ENCODE results near the gene MBOAT7.

MBOAT7 gene

GRCh38 chr19:54160182-54160811 lies 29.1 kb downstream of the MBOAT7 start:
- no peak for DNase-seq

- DNase-seq = peak; percentile 97 to 99
Observed at GRCh38 chr19:54159352-54160181, 29.8 kb downstream of the MBOAT7 start, which contains the start of gene LENG1. TSS of gene LENG1 (minus strand) at chr19:54159721. CDS start at chr19:54159695, 26 bp downstream.

GRCh38 chr19:54158812-54159351 lies 30.5 kb downstream of the MBOAT7 start:
- peak in 1 of 2 experiments; percentile 45 for DNase-seq

GRCh38 chr19:54156953-54157352 lies 32.4 kb downstream of the MBOAT7 start:
- no peak for DNase-seq

GRCh38 chr19:54156490-54156889 lies 32.9 kb downstream of the MBOAT7 start:
- DNase-seq = no peak

- DNase-seq = no peak
Observed at GRCh38 chr19:54155694-54156093, 33.7 kb downstream of the MBOAT7 start.

- DNase-seq = no peak
Observed at GRCh38 chr19:54154603-54155345, 34.6 kb downstream of the MBOAT7 start.

- DNase-seq = no peak
Observed at GRCh38 chr19:54153731-54154326, 35.6 kb downstream of the MBOAT7 start.

- DNase-seq = no peak
Observed at GRCh38 chr19:54152878-54153524, 36.4 kb downstream of the MBOAT7 start.

- DNase-seq = no peak
Observed at GRCh38 chr19:54152267-54152666, 37.1 kb downstream of the MBOAT7 start.

GRCh38 chr19:54151362-54152035 lies 37.9 kb downstream of the MBOAT7 start:
- DNase-seq = no peak

GRCh38 chr19:54149021-54149812 lies 40.2 kb downstream of the MBOAT7 start:
- no peak for DNase-seq

GRCh38 chr19:54148158-54148557 lies 41.2 kb downstream of the MBOAT7 start:
- no peak for DNase-seq

GRCh38 chr19:54147676-54148075 lies 41.7 kb downstream of the MBOAT7 start:
- DNase-seq = no peak

- DNase-seq = no peak
Observed at GRCh38 chr19:54145541-54146158, 43.7 kb downstream of the MBOAT7 start.

- no peak for DNase-seq
Observed at GRCh38 chr19:54142166-54142780, 47.1 kb downstream of the MBOAT7 start.

GRCh38 chr19:54141356-54141755 lies 48.0 kb downstream of the MBOAT7 start:
- DNase-seq = no peak

- DNase-seq = peak; percentile 26 to 40
Observed at GRCh38 chr19:54138489-54139256, 50.7 kb downstream of the MBOAT7 start.
